Suprapubic skin (tissue), 4 donors: ENCODE measurements around the gene RASSF8.

Source experiments
- POLR2A ChIP-seq, 2 donors: fragments of 450-650 bp; IDR thresholded peaks; one replicate each; pipeline ENCODE4 v1.6.1; 2017; ENCODE audit warnings: antibody characterized with exemption in 2 of 2, mild to moderate bottlenecking in 2 of 2, moderate library complexity in 2 of 2
- POLR2AphosphoS5 ChIP-seq, 3 donors: sonication (generic); formaldehyde crosslinking; IDR thresholded peaks; one replicate each; pipeline ENCODE4 v1.6.1; 2017; ENCODE audit warnings: antibody characterized with exemption in 3 of 3
- TF ChIP-seq, protein P1 (sequence below), 2 donors: fragments of 200-600 bp in 1 of 2; fragments of 450-650 bp in 1 of 2; sonication (generic) in 1 of 2; IDR thresholded peaks; one replicate each; pipeline ENCODE4 v1.5.1; 2016 to 2019; ENCODE audit warnings: antibody characterized with exemption in 2 of 2, mild to moderate bottlenecking in 1 of 2, moderate library complexity in 1 of 2

GRCh38 chr12:26044592-26044991 is 86.1 kb downstream of the RASSF8 start:
- TF ChIP-seq POLR2AphosphoS5 (IDR thresholded peaks at IDR 0.05) (no peak), POLR2A (IDR thresholded peaks at IDR 0.05) (no peak)
- TF ChIP-seq, protein P1, sequence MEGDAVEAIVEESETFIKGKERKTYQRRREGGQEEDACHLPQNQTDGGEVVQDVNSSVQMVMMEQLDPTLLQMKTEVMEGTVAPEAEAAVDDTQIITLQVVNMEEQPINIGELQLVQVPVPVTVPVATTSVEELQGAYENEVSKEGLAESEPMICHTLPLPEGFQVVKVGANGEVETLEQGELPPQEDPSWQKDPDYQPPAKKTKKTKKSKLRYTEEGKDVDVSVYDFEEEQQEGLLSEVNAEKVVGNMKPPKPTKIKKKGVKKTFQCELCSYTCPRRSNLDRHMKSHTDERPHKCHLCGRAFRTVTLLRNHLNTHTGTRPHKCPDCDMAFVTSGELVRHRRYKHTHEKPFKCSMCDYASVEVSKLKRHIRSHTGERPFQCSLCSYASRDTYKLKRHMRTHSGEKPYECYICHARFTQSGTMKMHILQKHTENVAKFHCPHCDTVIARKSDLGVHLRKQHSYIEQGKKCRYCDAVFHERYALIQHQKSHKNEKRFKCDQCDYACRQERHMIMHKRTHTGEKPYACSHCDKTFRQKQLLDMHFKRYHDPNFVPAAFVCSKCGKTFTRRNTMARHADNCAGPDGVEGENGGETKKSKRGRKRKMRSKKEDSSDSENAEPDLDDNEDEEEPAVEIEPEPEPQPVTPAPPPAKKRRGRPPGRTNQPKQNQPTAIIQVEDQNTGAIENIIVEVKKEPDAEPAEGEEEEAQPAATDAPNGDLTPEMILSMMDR (IDR thresholded peaks at IDR 0.05): no peak
